Measurements from ENCODE around the gene PRF1. TPM values are rescaled to one million over a fixed set of nuclear protein-coding genes. Genes with fewer than 3 reads are reported as not detected.
A peak's percentile ranks its signal among the peaks of the same experiment; 100 is the strongest.

The PRF1 gene
- total RNA-seq, 1 experiment from 2014 or later = 0.26 TPM

DNA sequence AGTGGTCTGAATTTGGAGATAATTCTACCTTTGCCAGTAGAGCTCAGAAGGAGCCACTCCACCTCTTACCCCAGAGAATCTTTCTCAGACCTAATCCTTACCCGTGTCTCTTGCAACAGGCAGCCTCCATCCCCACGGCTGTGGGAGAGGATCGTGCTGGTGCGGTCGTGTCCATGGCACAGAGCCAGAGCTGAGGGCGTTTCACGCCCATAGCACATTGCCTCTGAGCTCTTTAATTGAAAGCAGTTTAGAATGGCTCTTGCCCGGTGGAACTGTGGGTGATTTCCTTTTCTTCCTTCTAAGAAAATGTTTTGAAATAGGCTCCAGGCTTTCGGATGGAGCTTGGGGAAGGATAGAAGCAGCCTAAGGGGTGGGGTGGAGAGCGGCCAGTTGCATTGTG, 41.5 kb downstream of the PRF1 start:
- Histone ChIP-seq H2AFZ (ENCODE audit: low read length) (no peak overlapping the region), H3K27ac (ENCODE audit: low read length) (no peak overlapping the region), H3K79me2 (ENCODE audit: low read length) (no peaks in the 10 kb centered on the region), H3K4me2 (ENCODE audit: low read depth, low read length, poor library complexity, severe bottlenecking) (no peak overlapping the region), H4K20me1 (ENCODE audit: insufficient read depth, low read depth, low read length) (no peaks in the 10 kb centered on the region), H3K4me1 (ENCODE audit: low read length) (peaks cover 16% of the 10 kb centered on the region), H3K9ac (ENCODE audit: low read length) (no peak overlapping the region), H3K4me3 (ENCODE audit: low read length) (no peak overlapping the region), H3K9me3 (ENCODE audit: low read length) (no peaks in the 10 kb centered on the region), H3K36me3 (ENCODE audit: insufficient read depth, low read length) (peaks cover 4% of the 10 kb centered on the region; the same call in 1 of the 2 replicates), H3K27me3 (ENCODE audit: low read length) (no peaks in the 10 kb centered on the region), H3K9me2 (replicated peaks; ENCODE audit: insufficient read depth, low read length) (no peaks in the 10 kb centered on the region)
- DNase-seq = no peak

- Histone ChIP-seq H3K27me3 (ENCODE audit: low read length) (no peaks in the 10 kb centered on the region), H3K9me2 (replicated peaks; ENCODE audit: insufficient read depth, low read length) (no peaks in the 10 kb centered on the region), H3K27ac (ENCODE audit: low read length) (no peak overlapping the region), H3K4me3 (ENCODE audit: low read length) (no peak overlapping the region), H3K79me2 (ENCODE audit: low read length) (0 out of 2 replicates have a peak, but pooled peaks cover under 1% of the 10 kb centered on the region), H3K36me3 (ENCODE audit: insufficient read depth, low read length) (peaks cover 4% of the 10 kb centered on the region), H3K4me1 (ENCODE audit: low read length) (peaks cover 16% of the 10 kb centered on the region), H3K9me3 (ENCODE audit: low read length) (no peaks in the 10 kb centered on the region), H2AFZ (ENCODE audit: low read length) (no peak overlapping the region), H3K4me2 (ENCODE audit: low read depth, low read length, poor library complexity, severe bottlenecking) (no peak overlapping the region), H3K9ac (ENCODE audit: low read length) (no peak overlapping the region), H4K20me1 (ENCODE audit: insufficient read depth, low read depth, low read length) (no peaks in the 10 kb centered on the region)
- no peak for DNase-seq
Measured at GRCh38 chr10:70560511-70560941, 42.0 kb downstream of the PRF1 start.

DNA sequence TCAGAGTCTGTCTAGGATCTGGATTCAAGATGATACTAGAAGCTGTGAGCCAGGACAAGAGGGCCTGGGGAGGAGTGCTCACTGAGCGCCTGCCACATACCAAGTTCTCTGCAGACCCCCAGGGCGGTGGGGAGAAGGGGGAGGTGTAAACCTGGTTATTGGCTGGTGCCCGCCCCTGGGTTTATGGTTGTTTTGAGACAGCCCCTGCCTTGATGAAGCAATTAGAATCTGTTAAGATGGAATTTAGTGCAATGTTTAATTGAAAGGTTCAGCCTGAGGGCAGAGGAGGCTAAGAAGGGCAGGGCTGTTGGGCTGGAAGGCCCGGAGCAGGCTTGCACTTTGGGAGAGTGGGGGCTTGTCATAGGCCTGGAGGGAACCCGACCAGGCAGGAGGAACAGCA, 42.7 kb downstream of the PRF1 start:
- H3K27me3 ChIP-seq (ENCODE audit: low read length) = no peaks in the 10 kb centered on the region
- no peak overlapping the region for H3K4me3 ChIP-seq (ENCODE audit: low read length)
- no peak overlapping the region for H3K27ac ChIP-seq (ENCODE audit: low read length)
- peaks cover 10% of the 10 kb centered on the region for H3K36me3 ChIP-seq (ENCODE audit: insufficient read depth, low read length)
- DNase-seq = no peak
- H3K9ac ChIP-seq (ENCODE audit: low read length) = no peak overlapping the region
- H3K4me1 ChIP-seq (ENCODE audit: low read length) = peaks cover 16% of the 10 kb centered on the region
- H3K4me2 ChIP-seq (ENCODE audit: low read depth, low read length, poor library complexity, severe bottlenecking) = no peak overlapping the region
- H3K9me3 ChIP-seq (ENCODE audit: low read length) = no peaks in the 10 kb centered on the region
- H4K20me1 ChIP-seq (ENCODE audit: insufficient read depth, low read depth, low read length) = 0 out of 2 replicates have a peak, but pooled peaks cover 4% of the 10 kb centered on the region
- H3K9me2 ChIP-seq (replicated peaks; ENCODE audit: insufficient read depth, low read length) = no peaks in the 10 kb centered on the region
- H2AFZ ChIP-seq (ENCODE audit: low read length) = no peak overlapping the region
- H3K79me2 ChIP-seq (ENCODE audit: low read length) = 0 out of 2 replicates have a peak, but pooled peaks cover 4% of the 10 kb centered on the region

- no peak overlapping the region for H2AFZ ChIP-seq (ENCODE audit: low read length)
- no peak overlapping the region for H3K4me2 ChIP-seq (ENCODE audit: low read depth, low read length, poor library complexity, severe bottlenecking)
- H4K20me1 ChIP-seq (ENCODE audit: insufficient read depth, low read depth, low read length) = 0 out of 2 replicates have a peak, but pooled peaks cover 4% of the 10 kb centered on the region
- H3K27me3 ChIP-seq (ENCODE audit: low read length) = no peaks in the 10 kb centered on the region
- H3K9me2 ChIP-seq (replicated peaks; ENCODE audit: insufficient read depth, low read length) = no peaks in the 10 kb centered on the region
- 0 out of 2 replicates have a peak, but pooled peaks cover 4% of the 10 kb centered on the region for H3K79me2 ChIP-seq (ENCODE audit: low read length)
- peaks cover 16% of the 10 kb centered on the region for H3K4me1 ChIP-seq (ENCODE audit: low read length)
- no peaks in the 10 kb centered on the region for H3K9me3 ChIP-seq (ENCODE audit: low read length)
- no peak overlapping the region for H3K27ac ChIP-seq (ENCODE audit: low read length)
- DNase-seq = peak; percentile 74
- H3K9ac ChIP-seq (ENCODE audit: low read length) = no peak overlapping the region
- H3K4me3 ChIP-seq (ENCODE audit: low read length) = no peak overlapping the region
- peaks cover 10% of the 10 kb centered on the region for H3K36me3 ChIP-seq (ENCODE audit: insufficient read depth, low read length)
Measured at GRCh38 chr10:70558871-70559810, 43.4 kb downstream of the PRF1 start.

DNA sequence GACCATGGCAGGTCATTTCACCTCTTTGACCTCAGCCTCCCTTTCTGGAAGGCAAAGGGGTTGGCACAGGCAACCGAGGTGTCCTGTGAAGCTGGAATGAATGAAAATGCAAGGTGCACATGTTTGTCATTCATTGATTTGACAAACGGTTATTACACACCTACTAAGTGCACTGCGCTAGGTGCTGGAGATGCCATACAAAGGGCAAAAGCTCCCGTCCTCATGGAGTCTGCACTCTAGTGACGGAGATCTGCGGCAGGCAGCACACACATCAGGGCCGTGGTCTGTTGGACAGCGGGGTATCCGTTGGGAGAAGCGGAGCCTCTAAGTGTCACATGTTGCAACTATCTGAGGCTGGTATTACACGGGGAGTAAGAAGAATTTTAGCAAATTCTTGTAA, 44.2 kb downstream of the PRF1 start:
- H3K36me3 ChIP-seq (ENCODE audit: insufficient read depth, low read length) = peaks cover 13% of the 10 kb centered on the region
- no peak overlapping the region for H3K4me3 ChIP-seq (ENCODE audit: low read length)
- no peak for DNase-seq
- no peaks in the 10 kb centered on the region for H3K9me3 ChIP-seq (ENCODE audit: low read length)
- H3K9me2 ChIP-seq (replicated peaks; ENCODE audit: insufficient read depth, low read length) = no peaks in the 10 kb centered on the region
- H3K4me2 ChIP-seq (ENCODE audit: low read depth, low read length, poor library complexity, severe bottlenecking) = no peak overlapping the region
- H2AFZ ChIP-seq (ENCODE audit: low read length) = no peak overlapping the region
- H3K9ac ChIP-seq (ENCODE audit: low read length) = no peak overlapping the region
- no peaks in the 10 kb centered on the region for H3K27me3 ChIP-seq (ENCODE audit: low read length)
- no peak overlapping the region for H3K27ac ChIP-seq (ENCODE audit: low read length)
- H4K20me1 ChIP-seq (ENCODE audit: insufficient read depth, low read depth, low read length) = 0 out of 2 replicates have a peak, but pooled peaks cover 4% of the 10 kb centered on the region
- 0 out of 2 replicates have a peak, but pooled peaks cover 4% of the 10 kb centered on the region for H3K79me2 ChIP-seq (ENCODE audit: low read length)
- H3K4me1 ChIP-seq (ENCODE audit: low read length) = peaks cover 16% of the 10 kb centered on the region

- no peak for DNase-seq
- Histone ChIP-seq H3K4me1 (ENCODE audit: low read length) (peaks cover 16% of the 10 kb centered on the region), H3K36me3 (ENCODE audit: insufficient read depth, low read length) (peaks cover 13% of the 10 kb centered on the region), H3K9ac (ENCODE audit: low read length) (no peak overlapping the region), H3K9me3 (ENCODE audit: low read length) (no peaks in the 10 kb centered on the region), H4K20me1 (ENCODE audit: insufficient read depth, low read depth, low read length) (0 out of 2 replicates have a peak, but pooled peaks cover 4% of the 10 kb centered on the region), H3K27me3 (ENCODE audit: low read length) (no peaks in the 10 kb centered on the region), H3K4me3 (ENCODE audit: low read length) (no peak overlapping the region), H2AFZ (ENCODE audit: low read length) (no peak overlapping the region), H3K27ac (ENCODE audit: low read length) (no peak overlapping the region), H3K9me2 (replicated peaks; ENCODE audit: insufficient read depth, low read length) (no peaks in the 10 kb centered on the region), H3K4me2 (ENCODE audit: low read depth, low read length, poor library complexity, severe bottlenecking) (no peak overlapping the region), H3K79me2 (ENCODE audit: low read length) (0 out of 2 replicates have a peak, but pooled peaks cover 4% of the 10 kb centered on the region)
Measured at GRCh38 chr10:70557876-70558275, 44.7 kb downstream of the PRF1 start.

- no peak overlapping the region for H3K27ac ChIP-seq (ENCODE audit: low read length)
- H3K9me2 ChIP-seq (replicated peaks; ENCODE audit: insufficient read depth, low read length) = no peaks in the 10 kb centered on the region
- H3K27me3 ChIP-seq (ENCODE audit: low read length) = no peaks in the 10 kb centered on the region
- no peak overlapping the region for H3K4me2 ChIP-seq (ENCODE audit: low read depth, low read length, poor library complexity, severe bottlenecking)
- DNase-seq = no peak
- H2AFZ ChIP-seq (ENCODE audit: low read length) = no peak overlapping the region
- H3K4me3 ChIP-seq (ENCODE audit: low read length) = no peak overlapping the region
- H3K36me3 ChIP-seq (ENCODE audit: insufficient read depth, low read length) = peaks cover 13% of the 10 kb centered on the region
- peaks cover 16% of the 10 kb centered on the region for H3K4me1 ChIP-seq (ENCODE audit: low read length)
- H3K9ac ChIP-seq (ENCODE audit: low read length) = no peak overlapping the region
- H3K9me3 ChIP-seq (ENCODE audit: low read length) = no peaks in the 10 kb centered on the region
- H4K20me1 ChIP-seq (ENCODE audit: insufficient read depth, low read depth, low read length) = 0 out of 2 replicates have a peak, but pooled peaks cover 4% of the 10 kb centered on the region
- H3K79me2 ChIP-seq (ENCODE audit: low read length) = 0 out of 2 replicates have a peak, but pooled peaks cover 4% of the 10 kb centered on the region
Measured at GRCh38 chr10:70557086-70557845, 45.3 kb downstream of the PRF1 start.

DNA sequence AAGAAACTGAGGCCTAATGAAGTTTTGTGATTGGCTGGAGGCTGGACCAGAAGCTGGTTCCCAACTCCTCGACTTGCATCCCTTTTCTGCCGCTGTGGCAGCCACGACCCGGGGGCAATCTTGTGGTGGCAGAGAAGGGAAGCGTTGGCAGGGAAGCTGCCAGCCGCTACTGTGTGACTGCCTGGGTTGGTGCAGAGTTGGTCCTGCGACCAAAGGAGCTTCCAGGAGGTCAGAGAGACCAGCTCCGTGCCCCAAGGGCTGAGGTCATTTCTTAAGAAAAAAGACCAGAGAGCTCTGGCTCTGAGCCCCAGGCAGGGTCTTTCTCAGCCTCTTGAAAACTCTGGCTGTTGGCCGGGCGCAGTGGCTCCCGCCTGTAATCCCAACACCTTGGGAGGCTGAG, 47.2 kb downstream of the PRF1 start:
- Histone ChIP-seq H3K27me3 (ENCODE audit: low read length) (no peaks in the 10 kb centered on the region), H4K20me1 (ENCODE audit: insufficient read depth, low read depth, low read length) (0 out of 2 replicates have a peak, but pooled peaks cover 4% of the 10 kb centered on the region), H3K9ac (ENCODE audit: low read length) (no peak overlapping the region), H3K9me3 (ENCODE audit: low read length) (no peaks in the 10 kb centered on the region), H3K27ac (ENCODE audit: low read length) (no peak overlapping the region), H2AFZ (ENCODE audit: low read length) (no peak overlapping the region), H3K79me2 (ENCODE audit: low read length) (0 out of 2 replicates have a peak, but pooled peaks cover 4% of the 10 kb centered on the region), H3K9me2 (replicated peaks; ENCODE audit: insufficient read depth, low read length) (no peaks in the 10 kb centered on the region), H3K36me3 (ENCODE audit: insufficient read depth, low read length) (peaks cover 23% of the 10 kb centered on the region), H3K4me3 (ENCODE audit: low read length) (no peak overlapping the region), H3K4me1 (ENCODE audit: low read length) (peaks cover 16% of the 10 kb centered on the region), H3K4me2 (ENCODE audit: low read depth, low read length, poor library complexity, severe bottlenecking) (no peak overlapping the region)
- DNase-seq = no peak

All from Karpas-422 (cell line).